H9 (cell line): ENCODE results near the gene ABLIM3. TPM values are rescaled to one million over a fixed set of nuclear protein-coding genes. Genes with fewer than 3 reads are reported as not detected.

ENCODE experiments used
- DNase-seq: peaks from one replicate; pipeline ENCODE4 v3.0.0-alpha.2; 2017
- H2AFZ ChIP-seq: one replicate; pipeline ENCODE4 v1.6.1; 2013; ENCODE audit warnings: mild to moderate bottlenecking, low read length, control low read depth, moderate library complexity
- H2AK5ac ChIP-seq: 2 replicates; pipeline ENCODE4 v1.6.1; 2013; ENCODE audit warnings: low read length, control low read depth, mixed read lengths; ENCODE audit not compliant: insufficient read length
- H2BK120ac ChIP-seq: one replicate; pipeline ENCODE4 v1.6.1; 2013; ENCODE audit warnings: low read depth, mild to moderate bottlenecking, low read length, control low read depth, inconsistent platforms; ENCODE audit not compliant: poor library complexity, severe bottlenecking
- H2BK12ac ChIP-seq: 2 replicates; pipeline ENCODE4 v1.6.1; 2013; ENCODE audit warnings: low read length, control low read depth, mixed read lengths, low read depth; ENCODE audit not compliant: insufficient read length
- H2BK15ac ChIP-seq: 2 replicates; pipeline ENCODE4 v1.6.1; 2013; ENCODE audit warnings: low read depth, low read length, control low read depth
- H2BK20ac ChIP-seq: one replicate; pipeline ENCODE4 v1.6.1; 2013; ENCODE audit warnings: low read depth, mild to moderate bottlenecking, low read length, control low read depth, inconsistent platforms; ENCODE audit not compliant: poor library complexity, severe bottlenecking
- H2BK5ac ChIP-seq: 2 replicates; pipeline ENCODE4 v1.6.1; 2013; ENCODE audit warnings: low read length, control low read depth, mixed read lengths; ENCODE audit not compliant: insufficient read length
- H3K14ac ChIP-seq: 2 replicates; pipeline ENCODE4 v1.6.1; 2013; ENCODE audit warnings: low read length, control low read depth; ENCODE audit not compliant: insufficient read depth
- H3K18ac ChIP-seq: 2 replicates; pipeline ENCODE4 v1.6.1; 2013; ENCODE audit warnings: low read depth, mild to moderate bottlenecking, mixed read lengths, low read length, control low read depth; ENCODE audit not compliant: insufficient read length
- H3K23ac ChIP-seq: 2 replicates; pipeline ENCODE4 v1.6.1; 2013; ENCODE audit warnings: low read length, control low read depth, mixed read lengths, low read depth; ENCODE audit not compliant: insufficient read length
- H3K23me2 ChIP-seq: 2 replicates; pipeline ENCODE4 v1.6.1; 2013; ENCODE audit warnings: low read depth, mild to moderate bottlenecking, mixed read lengths, low read length, control low read depth; ENCODE audit not compliant: insufficient read length, poor library complexity, severe bottlenecking
- H3K27ac ChIP-seq: 2 replicates; pipeline ENCODE4 v1.5.1; 2013; ENCODE audit warnings: low read length, control low read depth, mixed read lengths, low read depth; ENCODE audit not compliant: insufficient read length
- H3K27me3 ChIP-seq: 2 replicates; pipeline ENCODE4 v1.6.1; 2013; ENCODE audit warnings: low read length, control low read depth, inconsistent platforms; ENCODE audit not compliant: insufficient read depth
- H3K4ac ChIP-seq: 2 replicates; pipeline ENCODE4 v1.6.1; 2013; ENCODE audit warnings: low read depth, mild to moderate bottlenecking, control low read depth, inconsistent platforms, low read length, moderate library complexity
- H3K4me1 ChIP-seq: 2 replicates; pipeline ENCODE4 v1.6.1; 2013; ENCODE audit warnings: low read length, control low read depth, inconsistent platforms; ENCODE audit not compliant: insufficient read depth
- H3K4me2 ChIP-seq: 2 replicates; pipeline ENCODE4 v1.6.1; 2013; ENCODE audit warnings: low read length, control low read depth, mixed read lengths; ENCODE audit not compliant: insufficient read length, insufficient read depth
- H3K56ac ChIP-seq: 2 replicates; pipeline ENCODE4 v1.6.1; 2013; ENCODE audit warnings: low read depth, mild to moderate bottlenecking, mixed read lengths, low read length, control low read depth; ENCODE audit not compliant: insufficient read length
- H3K79me1 ChIP-seq: 2 replicates; pipeline ENCODE4 v1.6.1; 2013; ENCODE audit warnings: low read depth, mild to moderate bottlenecking, moderate library complexity, low read length, control low read depth, inconsistent platforms; ENCODE audit not compliant: insufficient read depth, poor library complexity, severe bottlenecking
- H3K79me2 ChIP-seq: 2 replicates; pipeline ENCODE4 v1.6.1; 2013; ENCODE audit warnings: low read length, control low read depth, inconsistent platforms; ENCODE audit not compliant: insufficient read depth
- H3K9ac ChIP-seq: 2 replicates; pipeline ENCODE4 v1.6.1; 2013; ENCODE audit warnings: low read length, control low read depth, mixed read lengths; ENCODE audit not compliant: insufficient read length; ENCODE audit errors: extremely low read depth
- H3K9me3 ChIP-seq: one replicate; pipeline ENCODE4 v1.6.1; 2013; ENCODE audit warnings: low read depth, low read length, inconsistent platforms; ENCODE audit not compliant: control insufficient read depth
- H3T11ph ChIP-seq: one replicate; pipeline ENCODE4 v1.6.1; 2013; ENCODE audit warnings: mild to moderate bottlenecking, low read length, control low read depth, inconsistent platforms
- H4K20me1 ChIP-seq: one replicate; pipeline ENCODE4 v1.6.1; 2013; ENCODE audit not compliant: control insufficient read depth, insufficient read length, insufficient read depth
- H4K5ac ChIP-seq: 2 replicates; pipeline ENCODE4 v1.6.1; 2013; ENCODE audit warnings: low read depth, mild to moderate bottlenecking, mixed read lengths, low read length, control low read depth; ENCODE audit not compliant: insufficient read length
- H4K8ac ChIP-seq: replicated peaks from 2 replicates; pipeline ENCODE4 v1.6.1; 2013; ENCODE audit warnings: low read length, control low read depth, mixed read lengths, low read depth; ENCODE audit not compliant: insufficient read length
- H4K91ac ChIP-seq: 2 replicates; pipeline ENCODE4 v1.6.1; 2013; ENCODE audit warnings: low read depth, mild to moderate bottlenecking, moderate library complexity, mixed read lengths, low read length, control low read depth; ENCODE audit not compliant: insufficient read length
- H3K27ac Mint-ChIP-seq, 3 experiments: 2 replicates in 2 of 3; 3 replicates in 1 of 3; pipeline ENCODE4 v1.8.0; 2020 to 2021; ENCODE audit warnings: mixed read lengths in 3 of 3, mild to moderate bottlenecking in 1 of 3, moderate library complexity in 1 of 3
- H3K27me3 Mint-ChIP-seq: 2 replicates; pipeline ENCODE4 v1.8.0; 2021; ENCODE audit warnings: low read depth, mild to moderate bottlenecking, moderate library complexity, mixed read lengths
- H3K36me3 Mint-ChIP-seq, 3 experiments: 2 replicates in 2 of 3; 3 replicates in 1 of 3; pipeline ENCODE4 v1.8.0; 2020 to 2021; ENCODE audit warnings: low read depth in 3 of 3, mixed read lengths in 3 of 3; ENCODE audit not compliant: insufficient read depth in 1 of 3
- H3K4me1 Mint-ChIP-seq, 2 experiments: 2 replicates each; pipeline ENCODE4 v1.8.0; 2020; ENCODE audit warnings: mixed read lengths in 2 of 2
- H3K4me3 Mint-ChIP-seq, 2 experiments: 2 replicates in 1 of 2; 3 replicates in 1 of 2; pipeline ENCODE4 v1.8.0; 2020 to 2021; ENCODE audit warnings: mild to moderate bottlenecking in 2 of 2, mixed read lengths in 2 of 2, moderate library complexity in 1 of 2
- H3K9me3 Mint-ChIP-seq, 2 experiments: 2 replicates in 1 of 2; 3 replicates in 1 of 2; pipeline ENCODE4 v1.8.0; 2020; ENCODE audit warnings: mild to moderate bottlenecking in 2 of 2, mixed read lengths in 2 of 2, moderate library complexity in 1 of 2
- CTCF ChIP-seq: fragments of 200-600 bp; sonication (generic); conservative IDR thresholded peaks from 3 replicates; pipeline ENCODE4 v1.8.0; 2021; ENCODE audit warnings: antibody characterized with exemption, mild to moderate bottlenecking
- WGBS: extraction: QIAGEN DNeasy Blood & Tissue Kit; methylation state at CpG from one replicate; pipeline ENCODE4 v1.1.7; 2013; ENCODE audit warnings: missing lambda C conversion rate, low lambda C conversion rate, mixed read lengths; ENCODE audit not compliant: insufficient read length; ENCODE audit errors: extremely low coverage; 5-methylcytosine and 5-hydroxymethylcytosine counted together
- total RNA-seq: library from RNA; stranded (reverse); gene quantifications from 2 replicates; pipeline ENCODE4 v1.2.1, GENCODE V29; 2021

Gene ABLIM3
- total RNA-seq, 1 experiment from 2014 or later = 0.20 TPM

GRCh38 chr5:149156435-149157083 lies 15.3 kb downstream of the ABLIM3 start:
- no peak overlapping the region for H3K4me3 Mint-ChIP-seq
- no peak overlapping the region for H3K4me2 ChIP-seq

More at GRCh38 chr5:149156435-149157083, 15.3 kb downstream of the ABLIM3 start:
- no peak overlapping the region for H3K18ac ChIP-seq
- H3T11ph ChIP-seq = no peak overlapping the region
- no peak overlapping the region for H2BK5ac ChIP-seq
- no peaks in the 10 kb centered on the region for H3K27me3 ChIP-seq
- H2AFZ ChIP-seq = no peak overlapping the region
- WGBS = no CpG with 5 or more reads among the region's 4 CpGs
- H4K20me1 ChIP-seq = no peaks in the 10 kb centered on the region
- no peaks in the 10 kb centered on the region for H3K9me3 ChIP-seq
- H3K27ac ChIP-seq = no peak overlapping the region
- no peaks in the 10 kb centered on the region for H3K9me3 Mint-ChIP-seq
- no peaks in the 10 kb centered on the region for H3K36me3 Mint-ChIP-seq
- no peak overlapping the region for H3K9ac ChIP-seq
- TF ChIP-seq CTCF = no peak
- no peak overlapping the region for H2BK12ac ChIP-seq
- no peaks in the 10 kb centered on the region for H3K79me2 ChIP-seq
- no peak overlapping the region for H3K14ac ChIP-seq
- H2BK15ac ChIP-seq = no peak overlapping the region
- H2BK20ac ChIP-seq = no peak overlapping the region
- H4K91ac ChIP-seq = no peak overlapping the region
- no peak overlapping the region for H3K27ac Mint-ChIP-seq
- no peak overlapping the region for H2AK5ac ChIP-seq
- DNase-seq = no peak
- no peaks in the 10 kb centered on the region for H3K23me2 ChIP-seq
- 0 out of 2 replicates have a peak, but pooled peaks cover 2% of the 10 kb centered on the region for H3K27me3 Mint-ChIP-seq
- H4K8ac ChIP-seq = no peak overlapping the region
- H4K5ac ChIP-seq = no peak overlapping the region
- no peak overlapping the region for H2BK120ac ChIP-seq
- H3K4me1 Mint-ChIP-seq = peaks cover 0 to 7% of the 10 kb centered on the region in 2 experiments; a peak in 2 of 4 replicates
- H3K4me1 ChIP-seq = no peaks in the 10 kb centered on the region; the same call in 1 of the 2 replicates
- H3K4ac ChIP-seq = no peak overlapping the region
- H3K56ac ChIP-seq = no peak overlapping the region
- no peak overlapping the region for H3K23ac ChIP-seq
- H3K79me1 ChIP-seq = no peaks in the 10 kb centered on the region
